GM08714 (cell line): ENCODE data around the gene STAT5B.
"Not testable (repeated sequence)": the region's sequence is repeated elsewhere in the genome, so short reads cannot be mapped to it uniquely, and the experiment has no call there.

Experiments
- H3K4me3 ChIP-seq: fragments of 200-500 bp; sonication (Bioruptor generic); 2 replicates; pipeline ENCODE4 v1.5.1; 2014; ENCODE audit warnings: mild to moderate bottlenecking, low read length, inconsistent platforms
- ZNF274 ChIP-seq: IDR thresholded peaks from 2 replicates; pipeline ENCODE4 v1.6.1; 2012; ENCODE audit warnings: mild to moderate bottlenecking, low read depth, low read length

Gene STAT5B

GRCh38 chr17:42310787-42311215 is 34.6 kb upstream of the STAT5B start:
- H3K4me3 ChIP-seq, result no peak overlapping the region
- no peak for TF ChIP-seq ZNF274

- H3K4me3 ChIP-seq, result no peak overlapping the region
- TF ChIP-seq ZNF274, result no peak
Observed at GRCh38 chr17:42309986-42310786, 34.0 kb upstream of the STAT5B start.

- no peak overlapping the region for H3K4me3 ChIP-seq
- TF ChIP-seq ZNF274, result no peak
Observed at GRCh38 chr17:42309142-42309541, 33.0 kb upstream of the STAT5B start.

- no peak for TF ChIP-seq ZNF274
- no peak overlapping the region for H3K4me3 ChIP-seq
Observed at GRCh38 chr17:42308446-42308845, 32.3 kb upstream of the STAT5B start.

- no peak for TF ChIP-seq ZNF274
- H3K4me3 ChIP-seq, result no peak overlapping the region
Observed at GRCh38 chr17:42307362-42307927, 31.3 kb upstream of the STAT5B start.

- no peak overlapping the region for H3K4me3 ChIP-seq
- no peak for TF ChIP-seq ZNF274
Observed at GRCh38 chr17:42306385-42306667, 30.1 kb upstream of the STAT5B start.

- no peak overlapping the region for H3K4me3 ChIP-seq
- TF ChIP-seq ZNF274, result no peak
Observed at GRCh38 chr17:42305543-42306384, 29.6 kb upstream of the STAT5B start.

- H3K4me3 ChIP-seq, result not testable (repeated sequence)
Observed at GRCh38 chr17:42305031-42305330, 28.8 kb upstream of the STAT5B start.

- H3K4me3 ChIP-seq, result no peak overlapping the region
- TF ChIP-seq ZNF274, result no peak
Observed at GRCh38 chr17:42304187-42305030, 28.2 kb upstream of the STAT5B start.

- TF ChIP-seq ZNF274, result no peak
- no peak overlapping the region for H3K4me3 ChIP-seq
Observed at GRCh38 chr17:42303694-42304093, 27.5 kb upstream of the STAT5B start.

GRCh38 chr17:42301022-42301421 is 24.8 kb upstream of the STAT5B start:
- H3K4me3 ChIP-seq, result no peak overlapping the region
- no peak for TF ChIP-seq ZNF274

- not testable (repeated sequence) for H3K4me3 ChIP-seq
Observed at GRCh38 chr17:42299913-42300312, 23.7 kb upstream of the STAT5B start.

- not testable (repeated sequence) for H3K4me3 ChIP-seq
Observed at GRCh38 chr17:42299361-42299760, 23.2 kb upstream of the STAT5B start.

GRCh38 chr17:42297775-42298174 is 21.6 kb upstream of the STAT5B start:
- not testable (repeated sequence) for H3K4me3 ChIP-seq

GRCh38 chr17:42296012-42296411 is 19.8 kb upstream of the STAT5B start:
- no peak for TF ChIP-seq ZNF274
- H3K4me3 ChIP-seq, result no peak overlapping the region
